PC-3 (cell line): Measurements from ENCODE around the gene ENTHD1. TPM values are rescaled to one million over a fixed set of nuclear protein-coding genes. Genes with fewer than 3 reads are reported as not detected.

Experiments
- ATAC-seq: fragments of 200-7000 bp; cut with Tn5 transposase; 2 replicates; pipeline ENCODE4 v1.9.1; 2020; ENCODE audit warnings: mild to moderate bottlenecking, moderate library complexity
- BruUV-seq: library from RNA; stranded (reverse); fragments of 400-500 nt; replicated peaks from 2 replicates; lab custom pipeline; 2021; lab: Mats Ljungman, UMichigan
- CTCF ChIA-PET: fragments of 300-600 bp; sonication (Branson Sonifier 250); formaldehyde crosslinking; loops from one replicate; lab custom pipeline; 2022; ENCODE audit warnings: antibody characterized with exemption; lab: Charles Lee
- POLR2A ChIA-PET: fragments of 300-600 bp; sonication (Branson Sonifier 250); formaldehyde crosslinking; loops from one replicate; lab custom pipeline; 2022; ENCODE audit warnings: antibody characterized with exemption; ENCODE audit not compliant: unreplicated experiment; lab: Charles Lee
- DNase-seq: peaks from one replicate; pipeline ENCODE4 v3.0.0-alpha.2; 2015
- H2AFZ ChIP-seq: fragments of 300-600 bp; sonication (generic); 2 replicates; pipeline ENCODE4 v1.6.0; 2016; ENCODE audit warnings: antibody characterized with exemption, low read length
- H3F3A ChIP-seq: fragments of 300-600 bp; sonication (generic); one replicate; pipeline ENCODE4 v1.6.0; 2017; ENCODE audit warnings: antibody characterized with exemption, low read length, control low read depth, mild to moderate bottlenecking; ENCODE audit not compliant: unreplicated experiment
- H3K27ac ChIP-seq: fragments of 300-600 bp; sonication (generic); 2 replicates; pipeline ENCODE4 v1.5.1; 2016; ENCODE audit warnings: mild to moderate bottlenecking, low read length
- H3K27me3 ChIP-seq: fragments of 300-600 bp; sonication (generic); 2 replicates; pipeline ENCODE4 v1.6.1; 2016; ENCODE audit warnings: low read length, mixed read lengths
- H3K36me3 ChIP-seq: fragments of 300-600 bp; sonication (generic); 2 replicates; pipeline ENCODE4 v1.6.1; 2016; ENCODE audit warnings: low read depth, mixed run types, low read length, mixed read lengths
- H3K4me1 ChIP-seq: fragments of 300-600 bp; sonication (generic); 2 replicates; pipeline ENCODE4 v1.5.1; 2016; ENCODE audit warnings: low read length; ENCODE audit not compliant: insufficient read depth
- H3K4me2 ChIP-seq: fragments of 300-600 bp; sonication (generic); 2 replicates; pipeline ENCODE4 v1.6.0; 2016; ENCODE audit warnings: low read length
- H3K4me3 ChIP-seq: fragments of 300-600 bp; sonication (generic); 2 replicates; pipeline ENCODE4 v1.5.1; 2016; ENCODE audit warnings: mild to moderate bottlenecking, low read length, mixed read lengths
- H3K79me2 ChIP-seq: fragments of 300-600 bp; sonication (generic); 2 replicates; pipeline ENCODE4 v1.6.1; 2017; ENCODE audit warnings: low read length, mixed read lengths
- H3K9ac ChIP-seq: fragments of 300-600 bp; sonication (generic); 2 replicates; pipeline ENCODE4 v1.6.0; 2016; ENCODE audit warnings: mild to moderate bottlenecking, low read length
- H3K9me2 ChIP-seq: fragments of 300-600 bp; sonication (generic); replicated peaks from 2 replicates; pipeline ENCODE4 v1.6.1; 2016; ENCODE audit warnings: mixed run types, low read length, mixed read lengths
- H3K9me3 ChIP-seq: fragments of 300-600 bp; sonication (generic); 2 replicates; pipeline ENCODE4 v1.6.1; 2016; ENCODE audit warnings: low read length, mixed read lengths
- H4K20me1 ChIP-seq: fragments of 300-600 bp; sonication (generic); 2 replicates; pipeline ENCODE4 v1.6.1; 2016; ENCODE audit warnings: low read length, mixed read lengths
- CTCF ChIP-seq: fragments of 300-600 bp; sonication (generic); conservative IDR thresholded peaks from 2 replicates; pipeline ENCODE4 v1.5.1; 2017; ENCODE audit warnings: antibody characterized with exemption, low read depth, mild to moderate bottlenecking, low read length
- EZH2 ChIP-seq: fragments of 300-600 bp; sonication (generic); IDR thresholded peaks from one replicate; pipeline ENCODE4 v1.6.1; 2017; ENCODE audit warnings: antibody characterized with exemption, mild to moderate bottlenecking, low read length; ENCODE audit not compliant: unreplicated experiment
- EZH2phosphoT487 ChIP-seq: fragments of 300-600 bp; sonication (generic); IDR thresholded peaks from 2 replicates; pipeline ENCODE4 v1.6.1; 2018; ENCODE audit warnings: mild to moderate bottlenecking, antibody characterized with exemption, low read length, borderline replicate concordance
- intact Hi-C: fragments of 100-400 bp; cut with micrococcal nuclease; formaldehyde crosslinking; loops from 2 replicates; pipeline ENCODE4 v1.9.0; 2023
- total RNA-seq: library from RNA; depleted of rRNA; stranded (reverse); fragments of >200 nt; gene quantifications from 2 replicates; pipeline ENCODE4 v1.2.3, GENCODE V29; 2014

Gene ENTHD1
- total RNA-seq, 1 experiment from 2014 or later: not detected

DNA sequence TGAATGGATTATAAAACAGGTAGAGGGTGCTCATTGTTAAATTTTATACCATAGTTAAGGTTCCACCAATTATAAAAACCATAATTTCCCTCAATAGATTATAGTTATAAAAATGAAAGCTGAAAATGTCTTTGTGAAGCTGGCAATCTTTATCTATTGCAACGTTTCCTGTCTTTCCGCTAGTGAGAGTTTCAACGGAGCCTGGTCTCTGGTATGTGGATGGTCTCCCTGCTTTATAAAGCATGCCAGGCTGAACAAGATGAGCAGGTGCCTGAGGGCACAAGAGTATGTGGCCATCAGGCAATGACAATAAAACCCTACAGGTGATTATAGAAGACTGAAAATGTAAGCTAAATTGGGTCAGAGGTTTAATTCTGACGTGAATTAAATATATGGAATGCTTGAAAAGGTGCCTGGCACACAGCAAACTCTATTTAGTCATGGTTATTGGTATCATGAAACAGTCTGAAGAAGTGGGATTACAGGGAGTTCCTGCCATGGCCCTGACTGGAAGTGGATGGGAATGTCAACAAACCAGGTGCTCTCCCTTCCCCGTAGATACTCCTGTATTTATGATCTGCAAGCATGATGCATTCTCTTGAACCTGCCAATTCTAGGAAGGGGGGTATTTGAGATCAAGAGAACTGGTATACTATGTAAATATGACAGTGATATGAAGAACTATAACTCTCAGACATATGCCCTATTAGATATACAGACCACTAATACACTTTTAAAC lies 115.7 kb downstream of the ENTHD1 start:
- Histone ChIP-seq H3K4me3 (no peak overlapping the region), H4K20me1 (no peaks in the 10 kb centered on the region), H3K9me2 (no peaks in the 10 kb centered on the region), H3K9ac (no peak overlapping the region), H3F3A (no peaks in the 10 kb centered on the region), H3K9me3 (no peaks in the 10 kb centered on the region), H3K27me3 (peaks cover 25% of the 10 kb centered on the region), H3K79me2 (no peaks in the 10 kb centered on the region), H3K36me3 (no peaks in the 10 kb centered on the region), H2AFZ (no peak overlapping the region), H3K4me2 (no peak overlapping the region), H3K4me1 (no peaks in the 10 kb centered on the region), H3K27ac (no peak overlapping the region)
- BruUV-seq: no TSS peak
- ChIA-PET CTCF (no interaction called here), POLR2A (no interaction called here)
- ATAC-seq (no peak), DNase-seq (no peak)
- TF ChIP-seq CTCF (no peak), EZH2 (no peak), EZH2phosphoT487 (no peak)
- intact Hi-C loops: no loop called here

DNA sequence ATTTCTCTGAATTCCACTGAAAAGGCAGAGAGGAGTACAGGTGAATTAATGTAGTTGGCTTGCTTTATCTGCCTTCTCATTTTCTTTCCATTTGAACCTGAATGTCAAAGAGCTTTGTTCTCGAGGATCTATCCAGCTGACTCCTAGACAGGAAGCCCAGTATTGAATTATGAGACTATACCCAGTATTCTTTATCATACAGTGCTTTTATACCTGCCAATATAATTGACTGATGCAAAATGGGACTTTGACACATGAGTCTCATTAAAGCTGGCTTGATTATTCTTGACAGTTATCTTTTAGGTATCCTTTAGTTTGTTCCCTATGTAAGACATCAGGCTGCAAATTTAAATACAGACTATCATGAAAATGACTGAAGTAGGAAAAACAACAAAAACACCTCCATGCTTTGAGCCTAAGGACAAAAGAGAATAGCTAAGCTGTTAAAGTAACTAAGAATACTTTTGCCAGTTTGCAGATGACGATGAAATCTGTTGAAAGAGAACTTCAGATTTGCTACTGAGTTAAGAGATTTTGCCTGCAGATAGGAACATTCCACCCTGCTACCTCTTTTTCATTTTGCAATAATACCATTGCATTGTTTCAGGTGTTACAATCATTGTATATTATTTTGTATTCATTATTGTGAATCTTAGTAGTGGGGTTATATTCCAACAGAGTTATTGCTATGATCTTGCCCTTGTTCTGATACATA lies 117.1 kb downstream of the ENTHD1 start:
- no peak overlapping the region for H3K27ac ChIP-seq
- POLR2A ChIA-PET: no interaction called here
- no peaks in the 10 kb centered on the region for H4K20me1 ChIP-seq
- no peaks in the 10 kb centered on the region for H3K4me1 ChIP-seq
- intact Hi-C loops: no loop called here
- H3K36me3 ChIP-seq: no peaks in the 10 kb centered on the region
- H3K27me3 ChIP-seq: peaks cover 29% of the 10 kb centered on the region
- no peak overlapping the region for H2AFZ ChIP-seq
- H3K9me2 ChIP-seq: no peaks in the 10 kb centered on the region
- no peak overlapping the region for H3K4me3 ChIP-seq
- no peak overlapping the region for H3K4me2 ChIP-seq
- TF ChIP-seq EZH2phosphoT487 (no peak), CTCF (no peak), EZH2 (no peak)
- no peaks in the 10 kb centered on the region for H3F3A ChIP-seq
- no peak overlapping the region for H3K9ac ChIP-seq
- BruUV-seq: no TSS peak
- H3K79me2 ChIP-seq: no peaks in the 10 kb centered on the region
- DNase-seq (no peak), ATAC-seq (no peak)
- CTCF ChIA-PET: no interaction called here
- H3K9me3 ChIP-seq: no peaks in the 10 kb centered on the region
